Psoas muscle (tissue), 8 donors: ENCODE results near the gene EPB41L5. TPM values are rescaled to one million over a fixed set of nuclear protein-coding genes. Genes with fewer than 3 reads are reported as not detected.

Experiments used
- ATAC-seq, 4 donors: fragments of 200-7000 bp; cut with Tn5 transposase; one replicate each; pipeline ENCODE4 v1.9.1; 2020; ENCODE audit warnings: moderate library complexity in 3 of 4, mild to moderate bottlenecking in 2 of 4
- DNase-seq, 2 donors: peaks; one replicate each; pipeline ENCODE4 v3.0.0-alpha.2; 2020
- H3K27ac ChIP-seq: fragments of 200-600 bp; one replicate; pipeline ENCODE4 v1.8.0; 2022
- H3K27me3 ChIP-seq, 3 donors: fragments of 200-600 bp in 1 of 3; one replicate each; pipeline versions ENCODE4 v1.6.1 to v1.8.0; 2013 to 2022; ENCODE audit warnings: low read length in 2 of 3, mild to moderate bottlenecking in 2 of 3, moderate library complexity in 1 of 3; ENCODE audit not compliant: insufficient read depth in 3 of 3
- H3K36me3 ChIP-seq, 2 donors: fragments of 200-600 bp in 1 of 2; one replicate each; pipeline versions ENCODE4 v1.6.1 to v1.8.0; 2013 to 2022; ENCODE audit warnings: low read depth in 1 of 2, mild to moderate bottlenecking in 1 of 2, moderate library complexity in 1 of 2; ENCODE audit not compliant: insufficient read depth in 1 of 2
- H3K4me1 ChIP-seq: fragments of 200-600 bp; one replicate; pipeline ENCODE4 v1.8.0; 2022
- H3K4me3 ChIP-seq: fragments of 200-600 bp; one replicate; pipeline ENCODE4 v1.8.0; 2022; ENCODE audit warnings: mild to moderate bottlenecking
- H3K9me3 ChIP-seq: fragments of 200-600 bp; one replicate; pipeline ENCODE4 v1.8.0; 2022
- CTCF ChIP-seq: fragments of 200-600 bp; IDR thresholded peaks from one replicate; pipeline ENCODE4 v1.8.0; 2022; ENCODE audit warnings: antibody characterized with exemption
- whole genome bisulfite sequencing, 3 donors: extraction: QIAGEN DNeasy Blood & Tissue Kit; methylation state at CpG; one replicate each; pipeline versions ENCODE4 v1.1.6 to v1.1.7; 2013; 5-methylcytosine and 5-hydroxymethylcytosine counted together
- intact Hi-C, 2 donors: fragments of 100-400 bp; cut with DNase I; formaldehyde crosslinking; loops; one replicate each; pipeline versions ENCODE4 v1.11.0 to v1.14.2; 2022
- polyA plus RNA-seq, 3 donors: library from polyadenylated mRNA; stranded (reverse); fragments of 200-250 nt; gene quantifications; one replicate each; pipeline ENCODE4 v1.2.3, GENCODE V29; 2013
- total RNA-seq, 4 donors: library from RNA; stranded (reverse); fragmentation: NEBNext Ultra II Directional in 2 of 4; extraction: Animal tissue kit (Norgen Biotek cat#: 25700) in 2 of 4; gene quantifications; one replicate each; pipeline versions ENCODE4 v1.2.1 to v1.2.4, GENCODE V29; 2021 to 2023
- donor health status: healthy with polysubstance abuse.
- donor health status: DM: no; HTN: no; CAD: no; lungs with moderate emphysema.
- donor health status: Bipolar disorder and iron deficiency.
- donor health status: healthy.
- donor health status: DM: yes; HTN: yes; CAD: no.
- donor health status: DM: no; HTN: no; CAD: no.
- donor health status: DM: no; HTN: no; CAD: no.
- donor health status: DM: yes; HTN: yes; CAD: no.

Gene EPB41L5
- total and polyA plus RNA-seq, 7 donors = 4.2 to 16.0 (median 12.5) TPM

DNA sequence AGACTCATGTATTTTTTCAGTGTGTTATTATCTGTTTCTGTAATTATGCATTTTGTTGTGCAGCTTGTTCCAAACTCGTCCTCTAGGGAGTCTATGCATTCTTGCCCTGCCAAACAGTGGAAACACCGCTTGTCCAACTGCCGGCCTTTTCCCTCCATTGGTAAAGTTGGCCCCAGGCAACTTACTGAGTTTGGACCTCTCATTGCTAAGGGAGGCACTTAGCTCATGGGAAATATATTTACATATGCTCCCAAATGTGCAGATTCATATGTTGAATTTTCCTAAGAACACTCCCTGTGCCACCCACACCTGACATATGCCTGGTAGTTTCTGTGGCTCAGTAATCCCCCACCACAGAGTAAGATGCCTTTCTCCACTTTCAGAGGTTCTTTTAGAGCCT is 112.3 kb downstream of the EPB41L5 start:
- intact Hi-C loops = no loop called here
- DNase-seq = no peak
- Histone ChIP-seq H3K4me1 (no peaks in the 10 kb centered on the region), H3K4me3 (no peak overlapping the region), H3K27ac (no peak overlapping the region), H3K27me3 (no peaks in the 10 kb centered on the region), H3K9me3 (no peaks in the 10 kb centered on the region), H3K36me3 (peaks cover 0 to 8% of the 10 kb centered on the region in 2 donors)
- ATAC-seq = no peak
- no peak for TF ChIP-seq CTCF
- WGBS, 3 donors = 61 to 75% (median 66%) methylated on average over 3 of the region's 3 CpGs

DNA sequence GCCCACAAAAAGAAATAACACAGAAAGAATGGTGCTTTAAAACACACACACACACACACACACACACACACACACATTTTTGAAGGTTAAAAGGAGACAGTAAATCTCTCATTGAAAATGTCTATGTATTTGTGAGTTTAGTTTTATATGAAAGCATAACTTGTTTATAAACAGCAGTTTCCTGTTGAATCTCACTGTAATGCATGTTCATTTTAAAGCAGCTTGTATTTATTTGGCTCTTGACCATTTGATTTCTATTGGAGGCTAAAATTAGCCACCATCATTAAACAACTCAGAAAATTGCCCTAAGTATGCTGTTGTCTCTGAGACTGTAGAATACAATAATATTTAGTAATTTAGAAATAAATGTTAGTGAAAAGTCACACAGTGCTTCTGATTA is 115.3 kb downstream of the EPB41L5 start:
- DNase-seq (no peak), ATAC-seq (no peak)
- Histone ChIP-seq H3K4me3 (no peak overlapping the region), H3K27ac (no peak overlapping the region), H3K9me3 (no peaks in the 10 kb centered on the region), H3K4me1 (no peaks in the 10 kb centered on the region), H3K36me3 (peaks cover 0 to 27% of the 10 kb centered on the region in 2 donors), H3K27me3 (no peaks in the 10 kb centered on the region)
- intact Hi-C loops = no loop called here
- TF ChIP-seq CTCF = no peak

GRCh38 chr2:120132190-120132589 is 119.3 kb downstream of the EPB41L5 start:
- Histone ChIP-seq H3K27me3 (no peaks in the 10 kb centered on the region), H3K4me3 (no peak overlapping the region), H3K27ac (no peak overlapping the region), H3K36me3 (peaks cover 5 to 45% of the 10 kb centered on the region in 2 donors), H3K4me1 (no peaks in the 10 kb centered on the region), H3K9me3 (no peaks in the 10 kb centered on the region)
- no peak for DNase-seq
- no peak for TF ChIP-seq CTCF
- intact Hi-C loops = no loop called here
- ATAC-seq = no peak
- WGBS, 3 donors = 93 to 94% (median 94%) methylated on average over 5 of the region's 5 CpGs

DNA sequence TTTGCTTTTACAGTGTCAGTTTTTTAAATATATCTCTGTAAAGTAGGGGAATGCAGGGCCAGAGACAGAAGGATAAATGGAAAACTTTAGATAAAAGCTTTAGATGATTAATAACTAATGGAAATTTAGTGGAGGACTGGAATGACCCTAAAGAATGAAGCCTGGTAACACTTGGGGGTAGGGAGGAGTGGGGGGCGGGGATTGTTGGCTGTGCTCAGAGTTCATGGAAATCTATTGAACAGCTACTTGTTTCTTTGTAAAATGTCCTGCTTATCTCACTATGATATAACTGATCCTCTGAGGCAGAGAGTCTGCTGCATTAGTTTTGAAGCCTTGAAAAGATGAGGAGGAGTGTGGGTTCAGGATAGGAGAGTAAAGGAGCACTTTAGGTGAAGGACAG is 119.8 kb downstream of the EPB41L5 start:
- Histone ChIP-seq H3K4me3 (no peak overlapping the region), H3K9me3 (no peaks in the 10 kb centered on the region), H3K4me1 (no peaks in the 10 kb centered on the region), H3K36me3 (peaks cover 5 to 43% of the 10 kb centered on the region in 2 donors), H3K27ac (no peak overlapping the region), H3K27me3 (no peaks in the 10 kb centered on the region)
- intact Hi-C loops = no loop called here
- 97 to 98% (median 97%) methylated on average over 1 of the region's 1 CpG for WGBS, 3 donors
- TF ChIP-seq CTCF = no peak
- no peak for ATAC-seq
- no peak for DNase-seq

GRCh38 chr2:120133572-120134244 is 120.8 kb downstream of the EPB41L5 start:
- H3K27ac ChIP-seq = no peak overlapping the region
- no peak for TF ChIP-seq CTCF
- H3K9me3 ChIP-seq = no peaks in the 10 kb centered on the region
- intact Hi-C loops = no loop called here
- H3K4me3 ChIP-seq = no peak overlapping the region
- 95 to 98% (median 95%) methylated on average over 2 of the region's 2 CpGs for WGBS, 3 donors
- H3K27me3 ChIP-seq = no peaks in the 10 kb centered on the region
- peaks cover 5 to 36% of the 10 kb centered on the region in 2 donors for H3K36me3 ChIP-seq
- ATAC-seq (no peak), DNase-seq (no peak)
- no peaks in the 10 kb centered on the region for H3K4me1 ChIP-seq
